ENCODE measurements around the gene TMEM151B.
A peak's percentile ranks its signal among the peaks of the same experiment; 100 is the strongest.
"Not testable (repeated sequence)": the region's sequence is repeated elsewhere in the genome, so short reads cannot be mapped to it uniquely, and the experiment has no call there.

Gene TMEM151B

GRCh38 chr6:44333942-44334341 lies 63.7 kb downstream of the TMEM151B start:
- DNase-seq (ENCODE audit: low read depth): no peak

- no peak for DNase-seq (ENCODE audit: low read depth)
These were observed 65.4 kb downstream of the TMEM151B start for GRCh38 chr6:44335631-44336030.

DNA sequence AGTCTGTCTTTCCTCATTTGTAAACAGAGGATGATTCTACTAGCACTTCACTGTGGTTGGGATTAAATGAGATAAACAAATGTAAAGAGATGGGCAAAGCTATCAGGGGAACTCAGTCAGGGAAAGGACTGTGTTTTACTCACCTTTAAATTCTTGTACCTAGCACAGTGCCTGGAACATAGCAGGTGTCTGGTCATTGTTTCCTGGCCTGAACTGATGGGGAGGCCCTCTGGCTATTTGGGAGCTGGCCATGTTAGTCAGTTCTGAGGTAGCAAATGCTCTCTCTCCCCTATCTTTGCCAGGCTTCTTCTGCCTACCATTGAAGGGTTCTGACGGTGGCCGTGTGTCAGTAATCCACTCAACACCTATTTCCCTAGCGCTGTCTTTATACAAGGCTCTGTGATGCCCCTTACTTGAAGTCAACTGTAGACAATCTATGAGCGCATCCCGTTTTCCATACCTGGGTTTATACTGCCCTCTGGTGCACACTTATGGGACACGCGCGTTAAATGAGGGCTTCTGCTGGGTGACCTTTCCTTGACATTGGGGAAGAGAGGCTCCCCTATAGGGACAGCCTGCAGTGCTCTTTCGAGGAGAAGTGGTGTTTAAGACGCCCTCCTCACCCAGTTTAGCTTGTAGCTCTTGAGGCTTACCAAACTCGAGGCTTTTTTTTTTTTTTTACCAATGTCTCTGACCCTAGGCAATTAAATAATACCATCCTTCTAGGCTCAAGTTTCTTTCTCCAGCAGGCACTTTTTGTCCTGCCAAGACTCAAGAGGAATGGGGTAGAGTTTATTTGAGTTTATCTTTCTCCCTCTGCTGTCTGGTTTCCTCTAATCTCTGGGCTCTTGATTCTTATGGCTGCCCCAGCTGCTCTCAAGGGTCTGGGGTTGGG lies 68.2 kb downstream of the TMEM151B start:
- DNase-seq (ENCODE audit: low read depth): peak; percentile 49

- no peak for DNase-seq (ENCODE audit: low read depth)
These were observed 69.1 kb downstream of the TMEM151B start for GRCh38 chr6:44339301-44339700.

- DNase-seq (ENCODE audit: low read depth): no peak
These were observed 69.7 kb downstream of the TMEM151B start for GRCh38 chr6:44339763-44340625.

- DNase-seq (ENCODE audit: low read depth): no peak
These were observed 71.0 kb downstream of the TMEM151B start for GRCh38 chr6:44341095-44341890.

GRCh38 chr6:44342052-44342451 lies 71.8 kb downstream of the TMEM151B start:
- DNase-seq (ENCODE audit: low read depth): no peak

- DNase-seq (ENCODE audit: low read depth): no peak
These were observed 72.2 kb downstream of the TMEM151B start, which contains the start of gene SPATS1 for GRCh38 chr6:44342489-44342888. TSS of gene SPATS1 (plus strand) at chr6:44342650. CDS start at chr6:44343096, 446 bp downstream.

DNA sequence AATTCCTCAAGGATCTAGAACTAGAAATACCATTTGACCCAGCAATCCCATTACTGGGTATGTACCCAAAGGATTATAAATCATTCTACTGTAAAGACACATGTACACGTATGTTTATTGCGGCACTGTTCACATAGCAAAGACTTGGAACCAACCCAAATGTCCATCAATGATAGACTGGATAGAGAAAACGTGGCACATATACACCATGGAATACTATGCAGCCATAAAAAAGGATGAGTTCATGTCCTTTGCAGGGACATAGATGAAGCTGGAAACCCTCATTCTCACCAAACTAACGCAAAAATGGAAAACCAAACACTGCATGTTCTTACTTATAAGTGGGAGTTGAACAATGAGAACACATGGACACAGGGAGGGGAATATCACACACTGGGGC lies 76.6 kb downstream of the TMEM151B start:
- not testable (repeated sequence) for DNase-seq (ENCODE audit: low read depth)

DNA sequence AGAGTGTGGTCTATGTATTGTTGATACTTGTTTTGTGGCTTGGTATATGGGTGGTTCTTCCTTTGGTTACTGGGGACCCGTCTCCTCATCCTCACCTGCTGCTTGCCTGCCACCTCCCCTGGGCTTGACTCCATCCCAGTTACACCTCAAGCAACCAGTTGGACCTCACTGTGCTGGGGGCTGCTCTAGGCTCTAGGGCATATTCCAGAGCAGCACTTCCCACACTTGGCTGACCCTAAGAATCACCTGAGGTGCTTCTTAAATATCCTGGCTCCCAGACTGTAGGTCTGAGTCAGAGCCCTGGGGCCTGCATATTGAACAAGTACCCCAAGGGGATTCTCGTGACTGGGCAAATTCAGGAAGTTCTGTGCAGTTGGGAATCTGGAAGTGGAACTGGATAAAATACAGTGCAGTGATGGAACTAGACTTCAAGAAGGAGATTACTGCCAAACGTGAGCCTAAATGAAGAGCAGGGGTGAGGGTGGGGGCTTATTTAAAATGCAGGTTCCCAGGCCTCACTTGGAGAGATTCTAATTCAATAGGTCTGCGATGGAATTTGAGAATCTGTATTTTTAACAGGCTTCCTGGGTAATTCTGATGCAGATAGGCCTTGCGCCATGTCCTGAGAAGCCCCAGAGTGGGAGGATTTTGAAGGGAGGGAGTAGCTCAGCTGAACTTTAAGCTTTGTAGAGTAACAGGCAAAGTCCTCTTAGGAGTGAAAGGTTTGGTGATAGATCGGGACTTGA lies 79.8 kb downstream of the TMEM151B start:
- no peak for DNase-seq (ENCODE audit: low read depth)

- not testable (repeated sequence) for DNase-seq (ENCODE audit: low read depth)
These were observed 80.4 kb downstream of the TMEM151B start for GRCh38 chr6:44350650-44350994.

GRCh38 chr6:44352259-44352658 lies 82.0 kb downstream of the TMEM151B start:
- no peak for DNase-seq (ENCODE audit: low read depth)

GRCh38 chr6:44353336-44353735 lies 83.1 kb downstream of the TMEM151B start:
- DNase-seq (ENCODE audit: low read depth): no peak

DNA sequence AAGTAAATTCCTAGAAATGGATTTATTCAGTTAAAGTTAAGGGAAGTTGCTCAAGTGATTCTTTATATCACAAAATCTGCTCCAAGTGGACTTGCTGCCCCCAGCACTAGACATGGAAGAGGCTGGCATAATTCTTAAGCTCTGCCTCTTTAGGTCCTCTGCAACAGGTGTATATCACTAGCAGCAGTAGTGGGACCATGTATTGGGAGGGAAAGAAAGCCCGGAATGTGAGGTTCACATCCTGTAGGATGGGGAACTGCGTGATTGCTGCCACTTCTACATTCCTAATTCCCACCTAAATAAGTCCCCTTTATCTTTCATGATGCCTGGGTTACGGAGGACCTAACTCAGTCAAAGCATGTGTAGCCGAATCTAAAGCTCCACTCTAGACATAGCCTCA lies 85.4 kb downstream of the TMEM151B start:
- no peak for DNase-seq (ENCODE audit: low read depth)

- no peak for DNase-seq (ENCODE audit: low read depth)
These were observed 86.2 kb downstream of the TMEM151B start for GRCh38 chr6:44356487-44356886.
